HepG2 (cell line): ENCODE measurements around the gene NOSIP. TPM values are rescaled to one million over a fixed set of nuclear protein-coding genes. Genes with fewer than 3 reads are reported as not detected.

ENCODE experiments used
- ARID2 ChIP-seq: sonication (generic); formaldehyde crosslinking; IDR thresholded peaks from 2 replicates; pipeline ENCODE4 v1.8.1; 2022; ENCODE audit warnings: mild to moderate bottlenecking, missing genetic modification reagents, borderline replicate concordance
- HOXA9 ChIP-seq: sonication (generic); formaldehyde crosslinking; IDR thresholded peaks from 2 replicates; pipeline ENCODE4 v1.8.1; 2022; ENCODE audit warnings: missing genetic modification reagents, mild to moderate bottlenecking, moderate library complexity, borderline replicate concordance
- POLR2A ChIP-seq, 2 experiments: IDR thresholded peaks; 2 replicates each; pipeline ENCODE4 v1.6.1; 2011; ENCODE audit warnings: low read depth in 2 of 2, low read length in 2 of 2, mild to moderate bottlenecking in 1 of 2, moderate library complexity in 1 of 2; ENCODE audit not compliant: insufficient read depth in 1 of 2
- U2AF2 ChIP-seq: fragments of 200-400 bp; formaldehyde crosslinking; IDR thresholded peaks from 2 replicates; pipeline ENCODE4 v1.6.1; 2017; ENCODE audit warnings: low read depth, mild to moderate bottlenecking, low read length
- YY1 ChIP-seq: IDR thresholded peaks from 2 replicates; pipeline ENCODE4 v1.6.1; 2011; ENCODE audit warnings: low read length, low read depth, moderate library complexity, mild to moderate bottlenecking; ENCODE audit not compliant: insufficient read depth, insufficient replicate concordance
- ZNF17 ChIP-seq: sonication (generic); formaldehyde crosslinking; IDR thresholded peaks from 2 replicates; pipeline ENCODE4 v1.5.0; 2020; ENCODE audit warnings: mild to moderate bottlenecking, missing genetic modification reagents
- ZNF7 ChIP-seq: IDR thresholded peaks from 2 replicates; pipeline ENCODE4 v1.6.1; 2016; ENCODE audit warnings: missing biosample characterization, missing genetic modification reagents
- ZNF776 ChIP-seq: sonication (generic); formaldehyde crosslinking; IDR thresholded peaks from 2 replicates; pipeline ENCODE4 v1.4.0; 2020; ENCODE audit warnings: mild to moderate bottlenecking, missing genetic modification reagents
- ZNF879 ChIP-seq: sonication (generic); formaldehyde crosslinking; IDR thresholded peaks from 2 replicates; pipeline ENCODE4 v1.8.1; 2023; ENCODE audit warnings: missing genetic modification reagents
- polyA plus RNA-seq, 8 experiments: library from polyadenylated mRNA; depleted of rRNA in 3 of 8; stranded (reverse) in 7 of 8; unstranded in 1 of 8; fragments of >200 nt; fragmentation: Illumina TruSeq in 4 of 8; extraction: Trizol in 4 of 8; gene quantifications; 2 replicates each; pipeline versions ENCODE4 v1.2.1 to v1.2.3, GENCODE V29; 2011 to 2016; ENCODE audit warnings: low read depth in 4 of 8, missing spikeins in 1 of 8, mixed read lengths in 1 of 8; ENCODE audit not compliant: insufficient read depth in 1 of 8
- total RNA-seq, 5 experiments: library from RNA; depleted of rRNA; stranded (reverse); fragments of >200 nt; fragmentation: Illumina TruSeq; extraction: Trizol; gene quantifications; 2 replicates each; pipeline ENCODE4 v1.2.3, GENCODE V29; 2016; ENCODE audit warnings: low read depth in 1 of 5
- TF ChIP-seq, protein P1 (sequence below): sonication (generic); formaldehyde crosslinking; IDR thresholded peaks from 2 replicates; pipeline ENCODE4 v1.5.0; 2020; ENCODE audit warnings: missing genetic modification reagents
- TF ChIP-seq, protein P2 (sequence below): IDR thresholded peaks from 2 replicates; pipeline ENCODE4 v1.6.1; 2012; ENCODE audit warnings: low read depth, low read length, improper control_type of control experiment
- TF ChIP-seq, protein P3 (sequence below): sonication (generic); formaldehyde crosslinking; IDR thresholded peaks from 2 replicates; pipeline ENCODE4 v1.5.1; 2020; ENCODE audit warnings: missing genetic modification reagents, mild to moderate bottlenecking, borderline replicate concordance
- TF ChIP-seq, protein P4 (sequence below): IDR thresholded peaks from 2 replicates; pipeline ENCODE4 v1.6.1; 2012; ENCODE audit warnings: inconsistent platforms

Gene NOSIP
- total and polyA plus RNA-seq, 2 of the 13 experiments (the other 11 are each of a cell fraction or from before 2014, with no cell fraction given) = 54.3 to 78.0 TPM

DNA sequence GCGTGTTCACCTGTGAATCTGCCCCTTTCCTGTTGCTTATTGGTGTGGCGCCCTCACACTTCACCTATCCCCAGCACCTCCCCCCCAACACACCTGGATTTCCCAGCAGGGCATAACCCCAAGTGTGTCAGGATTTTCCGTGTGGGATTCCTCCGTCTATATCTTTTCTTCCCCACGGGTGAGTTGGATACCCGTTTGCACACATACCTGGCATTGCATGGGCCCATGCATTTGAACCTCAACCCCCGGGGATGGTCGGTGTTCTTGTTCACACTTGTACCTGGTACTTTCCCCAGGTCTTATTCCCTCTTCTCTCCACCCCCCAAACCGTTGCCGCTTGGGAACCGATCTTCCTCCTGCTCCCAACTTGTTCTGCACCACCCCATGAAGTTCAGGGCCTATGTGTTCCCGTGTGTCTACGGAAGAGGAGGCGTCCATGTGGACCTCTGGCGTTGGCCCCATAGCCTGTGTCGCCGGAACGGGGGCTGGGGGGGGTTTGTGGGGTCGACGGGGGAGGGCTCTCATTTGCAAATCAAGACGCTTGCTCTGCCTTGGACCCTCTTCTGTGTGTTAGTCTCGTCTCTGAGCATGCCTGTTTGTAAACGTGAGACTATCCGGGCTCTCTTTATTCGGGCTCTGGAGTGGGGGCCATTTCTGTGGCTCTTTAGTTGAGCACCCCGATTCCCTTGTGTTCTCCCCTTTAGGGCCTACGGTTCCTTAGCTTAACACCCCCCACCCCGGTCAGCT lies 12.3 kb upstream of the NOSIP start (continued):
- TF ChIP-seq U2AF2 (no peak), ARID2 (CRISPR knock-in tag) (no peak), ZNF879 (no peak), ZNF776 (CRISPR knock-in tag) (no peak), HOXA9 (CRISPR knock-in tag) (0 out of 2 replicates have a peak, but pooled peaks have one; percentile 2), ZNF7 (CRISPR knock-in tag) (no peak), ZNF17 (CRISPR knock-in tag) (no peak), YY1 (no peak), POLR2A (IDR thresholded peaks at IDR 0.05; ENCODE audit: insufficient read depth in 1 of 2, low read depth in 2 of 2, low read length in 2 of 2) (0 out of 4 replicates have a peak, but pooled peaks of 1 of the 2 experiments have one; percentile 22)
- TF ChIP-seq, protein P1, sequence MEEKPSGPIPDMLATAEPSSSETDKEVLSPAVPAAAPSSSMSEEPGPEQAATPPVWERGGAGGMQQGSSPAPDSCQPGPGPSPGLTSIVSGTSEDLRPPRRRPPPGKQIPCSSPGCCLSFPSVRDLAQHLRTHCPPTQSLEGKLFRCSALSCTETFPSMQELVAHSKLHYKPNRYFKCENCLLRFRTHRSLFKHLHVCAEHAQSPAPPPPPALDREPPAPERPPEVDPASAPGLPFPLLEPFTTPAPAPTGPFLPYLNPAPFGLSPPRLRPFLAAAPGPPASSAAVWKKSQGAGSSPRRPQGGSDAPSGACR = no peak
- TF ChIP-seq, protein P2, sequence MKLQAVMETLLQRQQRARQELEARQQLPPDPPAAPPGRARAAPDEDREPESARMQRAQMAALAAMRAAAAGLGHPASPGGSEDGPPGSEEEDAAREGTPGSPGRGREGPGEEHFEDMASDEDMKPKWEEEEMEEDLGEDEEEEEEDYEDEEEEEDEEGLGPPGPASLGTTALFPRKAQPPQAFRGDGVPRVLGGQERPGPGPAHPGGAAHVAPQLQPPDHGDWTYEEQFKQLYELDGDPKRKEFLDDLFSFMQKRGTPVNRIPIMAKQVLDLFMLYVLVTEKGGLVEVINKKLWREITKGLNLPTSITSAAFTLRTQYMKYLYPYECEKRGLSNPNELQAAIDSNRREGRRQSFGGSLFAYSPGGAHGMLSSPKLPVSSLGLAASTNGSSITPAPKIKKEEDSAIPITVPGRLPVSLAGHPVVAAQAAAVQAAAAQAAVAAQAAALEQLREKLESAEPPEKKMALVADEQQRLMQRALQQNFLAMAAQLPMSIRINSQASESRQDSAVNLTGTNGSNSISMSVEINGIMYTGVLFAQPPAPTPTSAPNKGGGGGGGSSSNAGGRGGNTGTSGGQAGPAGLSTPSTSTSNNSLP = no peak
- TF ChIP-seq, protein P3, sequence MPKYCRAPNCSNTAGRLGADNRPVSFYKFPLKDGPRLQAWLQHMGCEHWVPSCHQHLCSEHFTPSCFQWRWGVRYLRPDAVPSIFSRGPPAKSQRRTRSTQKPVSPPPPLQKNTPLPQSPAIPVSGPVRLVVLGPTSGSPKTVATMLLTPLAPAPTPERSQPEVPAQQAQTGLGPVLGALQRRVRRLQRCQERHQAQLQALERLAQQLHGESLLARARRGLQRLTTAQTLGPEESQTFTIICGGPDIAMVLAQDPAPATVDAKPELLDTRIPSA (CRISPR knock-in tag) = no peak
- TF ChIP-seq, protein P4, sequence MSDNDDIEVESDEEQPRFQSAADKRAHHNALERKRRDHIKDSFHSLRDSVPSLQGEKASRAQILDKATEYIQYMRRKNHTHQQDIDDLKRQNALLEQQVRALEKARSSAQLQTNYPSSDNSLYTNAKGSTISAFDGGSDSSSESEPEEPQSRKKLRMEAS = 0 out of 2 replicates have a peak, but pooled peaks have one; percentile 0
